GM23338 (cell line): Measurements from ENCODE around the gene BTG3.

Experiments
- CREB1 ChIP-seq: fragments of 250-450 bp; sonication (Bioruptor Pico); IDR thresholded peaks from 2 replicates; pipeline ENCODE4 v1.5.0; 2020; ENCODE audit warnings: low read depth, mild to moderate bottlenecking, moderate library complexity
- EZH2 ChIP-seq: fragments of 200-600 bp; sonication (generic); IDR thresholded peaks from one replicate; pipeline ENCODE4 v1.8.0; 2017; ENCODE audit warnings: antibody characterized with exemption, mild to moderate bottlenecking, low read depth; ENCODE audit not compliant: unreplicated experiment
- EZH2phosphoT487 ChIP-seq: fragments of 200-600 bp; sonication (generic); IDR thresholded peaks from one replicate; pipeline ENCODE4 v1.8.1; 2018; ENCODE audit warnings: antibody characterized with exemption; ENCODE audit not compliant: unreplicated experiment
- JUNB ChIP-seq: IDR thresholded peaks from one replicate; pipeline ENCODE4 v1.6.1; 2016; ENCODE audit warnings: antibody characterized with exemption; ENCODE audit not compliant: unreplicated experiment
- POLR2AphosphoS5 ChIP-seq: IDR thresholded peaks from 2 replicates; pipeline ENCODE4 v1.6.1; 2016; ENCODE audit warnings: antibody characterized with exemption, low read depth
- STAT1 ChIP-seq: IDR thresholded peaks from one replicate; pipeline ENCODE4 v1.6.1; 2016; ENCODE audit warnings: antibody characterized with exemption; ENCODE audit not compliant: unreplicated experiment
- ZNF331 ChIP-seq: fragments of 250-450 bp; sonication (Bioruptor Pico); IDR thresholded peaks from 2 replicates; pipeline ENCODE4 v1.5.0; 2020; ENCODE audit warnings: low read depth, mild to moderate bottlenecking, moderate library complexity
- TF ChIP-seq, protein P1 (sequence below), 2 experiments: fragments of 200-600 bp in 1 of 2; sonication (generic) in 1 of 2; conservative IDR thresholded peaks; 2 replicates each; pipeline versions ENCODE4 v1.5.1 to v1.6.1; 2016 to 2017; ENCODE audit warnings: antibody characterized with exemption in 2 of 2, low read depth in 2 of 2, mild to moderate bottlenecking in 2 of 2, moderate library complexity in 1 of 2
- TF ChIP-seq, protein P2 (sequence below): IDR thresholded peaks from one replicate; pipeline ENCODE4 v1.6.1; 2018; ENCODE audit warnings: antibody characterized with exemption; ENCODE audit not compliant: unreplicated experiment
- TF ChIP-seq, protein P3 (sequence below): IDR thresholded peaks from 2 replicates; pipeline ENCODE4 v1.6.1; 2016; ENCODE audit warnings: antibody characterized with exemption

DNA sequence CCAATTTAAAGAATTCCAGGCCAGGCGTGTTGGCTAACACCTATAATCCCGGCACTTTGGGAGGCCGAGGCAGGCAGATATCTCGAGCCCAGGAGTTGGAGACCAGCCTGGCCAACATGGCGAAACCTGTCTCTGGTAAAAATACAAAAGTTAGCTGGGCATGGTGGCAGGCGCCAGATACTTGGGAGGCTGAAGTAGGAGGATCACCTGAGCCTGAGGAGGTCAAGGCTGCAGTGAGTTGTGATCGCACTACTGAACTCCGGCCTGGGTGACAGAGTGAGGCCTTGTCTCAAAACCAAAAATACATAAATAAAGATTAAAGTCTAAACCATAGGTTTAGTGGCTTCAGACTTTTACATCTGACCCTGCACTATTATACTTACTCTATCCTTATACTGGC is 32.4 kb downstream of the BTG3 start:
- TF ChIP-seq, protein P1, sequence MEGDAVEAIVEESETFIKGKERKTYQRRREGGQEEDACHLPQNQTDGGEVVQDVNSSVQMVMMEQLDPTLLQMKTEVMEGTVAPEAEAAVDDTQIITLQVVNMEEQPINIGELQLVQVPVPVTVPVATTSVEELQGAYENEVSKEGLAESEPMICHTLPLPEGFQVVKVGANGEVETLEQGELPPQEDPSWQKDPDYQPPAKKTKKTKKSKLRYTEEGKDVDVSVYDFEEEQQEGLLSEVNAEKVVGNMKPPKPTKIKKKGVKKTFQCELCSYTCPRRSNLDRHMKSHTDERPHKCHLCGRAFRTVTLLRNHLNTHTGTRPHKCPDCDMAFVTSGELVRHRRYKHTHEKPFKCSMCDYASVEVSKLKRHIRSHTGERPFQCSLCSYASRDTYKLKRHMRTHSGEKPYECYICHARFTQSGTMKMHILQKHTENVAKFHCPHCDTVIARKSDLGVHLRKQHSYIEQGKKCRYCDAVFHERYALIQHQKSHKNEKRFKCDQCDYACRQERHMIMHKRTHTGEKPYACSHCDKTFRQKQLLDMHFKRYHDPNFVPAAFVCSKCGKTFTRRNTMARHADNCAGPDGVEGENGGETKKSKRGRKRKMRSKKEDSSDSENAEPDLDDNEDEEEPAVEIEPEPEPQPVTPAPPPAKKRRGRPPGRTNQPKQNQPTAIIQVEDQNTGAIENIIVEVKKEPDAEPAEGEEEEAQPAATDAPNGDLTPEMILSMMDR (conservative IDR thresholded peaks at IDR 0.05; ENCODE audit: low read depth in 2 of 2) = no peak
- TF ChIP-seq, protein P2, sequence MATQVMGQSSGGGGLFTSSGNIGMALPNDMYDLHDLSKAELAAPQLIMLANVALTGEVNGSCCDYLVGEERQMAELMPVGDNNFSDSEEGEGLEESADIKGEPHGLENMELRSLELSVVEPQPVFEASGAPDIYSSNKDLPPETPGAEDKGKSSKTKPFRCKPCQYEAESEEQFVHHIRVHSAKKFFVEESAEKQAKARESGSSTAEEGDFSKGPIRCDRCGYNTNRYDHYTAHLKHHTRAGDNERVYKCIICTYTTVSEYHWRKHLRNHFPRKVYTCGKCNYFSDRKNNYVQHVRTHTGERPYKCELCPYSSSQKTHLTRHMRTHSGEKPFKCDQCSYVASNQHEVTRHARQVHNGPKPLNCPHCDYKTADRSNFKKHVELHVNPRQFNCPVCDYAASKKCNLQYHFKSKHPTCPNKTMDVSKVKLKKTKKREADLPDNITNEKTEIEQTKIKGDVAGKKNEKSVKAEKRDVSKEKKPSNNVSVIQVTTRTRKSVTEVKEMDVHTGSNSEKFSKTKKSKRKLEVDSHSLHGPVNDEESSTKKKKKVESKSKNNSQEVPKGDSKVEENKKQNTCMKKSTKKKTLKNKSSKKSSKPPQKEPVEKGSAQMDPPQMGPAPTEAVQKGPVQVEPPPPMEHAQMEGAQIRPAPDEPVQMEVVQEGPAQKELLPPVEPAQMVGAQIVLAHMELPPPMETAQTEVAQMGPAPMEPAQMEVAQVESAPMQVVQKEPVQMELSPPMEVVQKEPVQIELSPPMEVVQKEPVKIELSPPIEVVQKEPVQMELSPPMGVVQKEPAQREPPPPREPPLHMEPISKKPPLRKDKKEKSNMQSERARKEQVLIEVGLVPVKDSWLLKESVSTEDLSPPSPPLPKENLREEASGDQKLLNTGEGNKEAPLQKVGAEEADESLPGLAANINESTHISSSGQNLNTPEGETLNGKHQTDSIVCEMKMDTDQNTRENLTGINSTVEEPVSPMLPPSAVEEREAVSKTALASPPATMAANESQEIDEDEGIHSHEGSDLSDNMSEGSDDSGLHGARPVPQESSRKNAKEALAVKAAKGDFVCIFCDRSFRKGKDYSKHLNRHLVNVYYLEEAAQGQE = no peak
- TF ChIP-seq POLR2AphosphoS5 (no peak), EZH2phosphoT487 (no peak), EZH2 (no peak), STAT1 (no peak), JUNB (no peak), ZNF331 (CRISPR knock-in tag) (no peak), CREB1 (CRISPR knock-in tag) (no peak)
- TF ChIP-seq, protein P3, sequence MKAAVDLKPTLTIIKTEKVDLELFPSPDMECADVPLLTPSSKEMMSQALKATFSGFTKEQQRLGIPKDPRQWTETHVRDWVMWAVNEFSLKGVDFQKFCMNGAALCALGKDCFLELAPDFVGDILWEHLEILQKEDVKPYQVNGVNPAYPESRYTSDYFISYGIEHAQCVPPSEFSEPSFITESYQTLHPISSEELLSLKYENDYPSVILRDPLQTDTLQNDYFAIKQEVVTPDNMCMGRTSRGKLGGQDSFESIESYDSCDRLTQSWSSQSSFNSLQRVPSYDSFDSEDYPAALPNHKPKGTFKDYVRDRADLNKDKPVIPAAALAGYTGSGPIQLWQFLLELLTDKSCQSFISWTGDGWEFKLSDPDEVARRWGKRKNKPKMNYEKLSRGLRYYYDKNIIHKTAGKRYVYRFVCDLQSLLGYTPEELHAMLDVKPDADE = no peak
